Measurements from ENCODE around the gene PDK2.
"Not testable (repeated sequence)": the region's sequence is repeated elsewhere in the genome, so short reads cannot be mapped to it uniquely, and the experiment has no call there.

The PDK2 gene

DNA sequence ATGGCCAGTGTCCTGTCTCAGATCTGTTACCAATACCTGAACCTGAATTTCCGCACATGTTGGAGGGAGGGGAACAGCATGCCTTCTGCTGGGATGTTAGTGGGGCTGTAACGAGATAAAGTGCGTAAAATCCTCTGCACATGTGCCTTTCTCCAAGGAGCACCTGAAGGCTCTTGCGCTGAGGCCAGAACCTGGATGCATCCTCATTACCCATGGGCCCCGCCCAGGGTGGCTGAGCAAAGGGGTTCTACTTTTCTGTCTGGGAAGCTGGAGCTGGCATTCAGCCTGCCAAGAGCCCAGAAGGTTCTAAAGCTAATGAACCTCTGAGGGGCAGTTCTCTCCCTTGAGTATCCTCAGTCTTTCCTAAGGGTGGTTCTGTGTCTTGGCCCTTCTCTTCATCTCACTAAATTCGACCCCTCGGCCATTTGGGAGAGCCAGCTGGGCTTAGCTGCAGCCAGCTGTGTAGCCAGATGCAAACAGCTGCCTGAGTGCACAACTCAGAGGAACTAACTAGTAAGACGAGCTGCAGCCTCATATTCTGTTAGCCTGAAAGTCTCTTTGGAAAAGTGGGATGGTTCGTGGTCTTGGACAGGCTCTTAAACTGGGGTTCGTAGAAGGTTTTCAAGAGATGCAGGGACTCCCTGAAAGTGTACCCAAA is 36.7 kb upstream of the PDK2 start:
- DNase-seq (ENCODE audit: low read depth), result no peak

DNA sequence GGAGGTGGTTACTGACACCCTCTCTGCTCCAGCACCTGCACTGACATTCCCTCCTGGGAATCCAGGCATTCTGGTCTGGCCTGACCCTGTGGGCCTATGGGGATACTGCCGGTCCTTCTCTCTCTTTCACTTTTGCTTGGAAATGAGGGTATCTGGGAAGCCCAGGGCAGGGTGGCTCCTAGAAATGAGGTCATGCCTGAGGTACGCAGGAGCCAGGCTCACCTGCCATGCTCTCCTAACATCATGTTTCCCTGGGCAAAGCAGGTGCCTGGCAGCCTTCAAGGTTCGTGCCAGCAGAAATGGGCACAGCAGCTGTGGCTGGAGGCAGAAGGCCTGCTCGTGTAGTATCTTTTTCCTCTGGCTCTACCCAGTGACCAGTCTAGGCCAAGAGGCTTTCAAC is 35.9 kb upstream of the PDK2 start:
- no peak for DNase-seq (ENCODE audit: low read depth)

DNA sequence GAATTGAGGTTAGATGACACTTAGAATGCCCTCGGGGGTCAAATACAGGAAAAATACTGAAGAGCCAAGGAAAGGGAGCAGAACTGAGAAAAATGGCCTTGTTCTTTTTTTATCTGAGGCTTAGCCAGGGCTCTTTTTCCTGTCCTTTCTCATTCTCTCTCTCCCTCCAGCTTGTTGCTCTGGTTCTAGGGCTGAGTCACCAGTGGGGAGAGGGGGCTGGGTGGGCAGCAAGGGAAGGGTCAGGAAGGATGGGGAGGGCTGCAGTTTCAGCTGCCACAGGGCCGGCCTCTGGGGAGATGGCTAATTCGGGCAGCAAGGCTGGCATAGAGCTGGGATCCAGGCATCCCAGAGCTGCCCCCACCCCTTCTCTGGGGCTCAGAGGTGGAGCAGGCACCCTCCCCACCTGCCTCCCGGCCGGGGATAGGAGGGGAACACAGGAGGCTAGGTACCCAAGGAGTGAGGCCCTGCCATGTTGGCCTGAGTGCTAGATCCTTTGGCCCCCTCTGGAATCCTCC is 35.3 kb upstream of the PDK2 start:
- no peak for DNase-seq (ENCODE audit: low read depth)

DNA sequence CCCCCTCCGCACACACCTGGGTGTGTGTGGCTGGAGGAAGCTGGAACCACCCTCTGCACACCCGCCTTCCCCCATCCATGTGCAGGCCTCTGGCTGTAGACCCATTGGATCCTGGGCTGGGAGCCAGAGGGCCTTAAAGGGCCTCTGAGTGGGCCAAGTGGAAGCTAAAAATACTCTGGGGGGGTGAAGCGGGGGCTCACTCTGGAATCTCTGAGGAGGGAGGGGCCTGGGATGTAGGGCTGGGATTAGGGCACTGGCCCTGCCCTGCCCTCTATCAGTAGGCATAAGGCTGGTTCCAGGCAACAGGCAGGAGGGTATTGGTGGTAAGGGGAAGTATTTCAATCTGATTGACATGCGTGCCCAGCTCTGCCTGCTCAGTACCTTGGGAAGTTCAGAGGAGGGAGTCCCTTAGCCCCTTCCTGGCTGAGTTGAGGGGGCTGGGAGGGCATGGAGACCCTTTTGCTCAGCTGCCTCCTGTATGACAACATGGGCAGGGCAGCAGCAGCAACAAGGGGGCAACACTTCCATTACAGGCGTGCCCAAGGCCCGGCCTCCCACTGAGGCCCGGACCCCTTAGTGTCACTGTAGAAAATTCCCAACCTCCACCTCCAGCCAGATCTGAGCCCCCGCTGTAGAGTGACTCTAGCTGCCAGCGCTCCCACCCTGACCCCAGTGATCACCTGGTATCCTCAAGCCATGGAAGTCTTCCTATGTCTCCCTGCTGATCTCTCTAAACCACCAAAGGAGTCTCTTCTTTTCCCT is 34.0 kb upstream of the PDK2 start:
- DNase-seq (ENCODE audit: low read depth), result no peak

DNA sequence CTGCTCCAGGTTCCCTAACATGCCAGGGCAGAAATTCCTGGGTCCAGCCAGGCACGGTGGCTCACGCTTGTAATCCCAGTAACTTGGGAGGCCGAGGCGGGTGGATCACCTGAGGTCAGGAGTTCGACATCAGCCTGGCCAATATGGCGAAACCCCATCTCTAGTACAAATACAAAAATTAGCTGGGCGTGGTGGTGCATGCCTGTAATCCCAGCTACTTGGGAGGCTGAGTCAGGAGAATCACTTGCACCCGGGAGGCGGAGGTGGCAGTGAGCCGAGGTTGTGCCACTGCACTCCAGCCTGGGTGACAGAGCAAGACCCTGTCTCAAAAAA is 33.5 kb upstream of the PDK2 start:
- DNase-seq (ENCODE audit: low read depth), result not testable (repeated sequence)

DNA sequence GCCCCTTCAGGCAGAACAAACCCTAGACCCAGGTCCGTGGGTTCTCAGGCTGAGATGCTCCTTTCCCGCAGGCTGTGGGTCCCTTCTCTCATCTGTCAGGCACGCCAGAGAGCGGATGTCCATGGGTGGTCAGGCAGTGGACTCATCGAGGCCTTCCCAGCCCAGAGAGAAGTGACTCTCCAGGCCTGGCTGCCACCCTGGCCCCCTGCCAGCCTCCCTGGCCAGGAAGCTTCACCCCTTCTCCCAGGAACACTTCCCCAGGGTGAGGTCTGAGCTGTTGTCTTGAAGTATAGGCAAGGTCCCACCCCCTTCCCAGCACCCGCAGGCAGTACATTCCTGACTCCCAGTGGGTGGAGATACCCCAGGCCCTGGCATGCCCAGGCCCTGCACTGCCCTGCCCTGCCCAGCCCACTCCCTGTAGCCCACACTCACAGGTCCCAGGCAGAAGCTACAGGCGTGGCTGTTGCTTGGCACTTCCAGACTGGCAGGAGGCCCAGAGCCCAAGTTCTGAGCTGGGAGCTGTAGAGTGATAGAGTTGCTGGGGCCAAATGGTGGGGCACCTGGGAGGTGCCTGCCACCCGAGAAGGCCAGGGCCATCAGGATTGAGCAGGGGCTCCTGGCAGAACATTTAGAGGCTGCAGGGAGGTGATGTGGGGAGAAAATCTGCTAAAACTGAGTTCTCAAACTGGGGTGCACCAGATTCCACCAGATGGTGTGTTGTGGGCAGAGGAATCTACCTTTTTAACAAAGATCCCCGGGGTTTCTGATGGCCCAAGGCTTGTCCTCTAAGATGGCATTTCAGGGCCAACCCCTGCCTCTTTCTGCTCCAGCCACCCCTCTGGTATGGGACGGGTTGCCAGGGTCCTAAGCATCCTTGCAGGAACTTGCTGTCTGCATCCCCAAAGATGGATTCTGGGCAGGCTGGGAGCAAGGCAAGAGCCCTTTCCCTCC is 32.6 kb upstream of the PDK2 start:
- no peak for DNase-seq (ENCODE audit: low read depth)

DNA sequence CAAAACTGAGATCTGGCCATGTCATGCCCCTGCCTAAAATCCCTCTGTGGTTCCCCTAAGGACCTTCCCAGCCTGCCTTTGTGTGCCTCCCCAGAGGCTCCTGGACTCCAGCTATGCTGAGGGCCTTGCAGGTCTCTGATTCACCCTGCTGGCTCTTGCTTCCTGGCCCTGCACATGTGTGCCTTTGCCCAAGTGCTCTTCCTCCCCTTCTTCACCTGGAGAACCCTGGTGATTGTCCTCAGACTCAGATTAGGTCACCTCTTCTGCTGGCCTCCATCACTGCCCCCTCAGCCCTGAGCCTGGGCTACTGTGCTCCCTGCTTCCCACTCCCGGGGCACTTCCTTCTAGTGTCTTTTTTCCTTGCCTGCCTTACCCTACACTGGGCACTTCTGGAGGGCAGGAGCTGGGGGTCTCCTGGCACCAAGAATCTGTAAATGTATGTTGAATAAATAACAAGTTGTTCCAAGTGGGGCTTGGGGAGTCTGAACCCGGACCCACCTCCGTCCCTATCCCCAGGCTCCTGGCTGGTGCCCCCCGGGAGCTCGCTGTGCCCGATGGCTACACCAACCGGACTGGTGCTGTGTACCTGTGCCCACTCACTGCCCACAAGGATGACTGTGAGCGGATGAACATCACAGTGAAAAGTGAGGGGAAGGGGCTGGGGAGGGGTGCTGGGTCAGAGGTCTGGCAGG is 31.4 kb upstream of the PDK2 start:
- no peak for DNase-seq (ENCODE audit: low read depth)

DNA sequence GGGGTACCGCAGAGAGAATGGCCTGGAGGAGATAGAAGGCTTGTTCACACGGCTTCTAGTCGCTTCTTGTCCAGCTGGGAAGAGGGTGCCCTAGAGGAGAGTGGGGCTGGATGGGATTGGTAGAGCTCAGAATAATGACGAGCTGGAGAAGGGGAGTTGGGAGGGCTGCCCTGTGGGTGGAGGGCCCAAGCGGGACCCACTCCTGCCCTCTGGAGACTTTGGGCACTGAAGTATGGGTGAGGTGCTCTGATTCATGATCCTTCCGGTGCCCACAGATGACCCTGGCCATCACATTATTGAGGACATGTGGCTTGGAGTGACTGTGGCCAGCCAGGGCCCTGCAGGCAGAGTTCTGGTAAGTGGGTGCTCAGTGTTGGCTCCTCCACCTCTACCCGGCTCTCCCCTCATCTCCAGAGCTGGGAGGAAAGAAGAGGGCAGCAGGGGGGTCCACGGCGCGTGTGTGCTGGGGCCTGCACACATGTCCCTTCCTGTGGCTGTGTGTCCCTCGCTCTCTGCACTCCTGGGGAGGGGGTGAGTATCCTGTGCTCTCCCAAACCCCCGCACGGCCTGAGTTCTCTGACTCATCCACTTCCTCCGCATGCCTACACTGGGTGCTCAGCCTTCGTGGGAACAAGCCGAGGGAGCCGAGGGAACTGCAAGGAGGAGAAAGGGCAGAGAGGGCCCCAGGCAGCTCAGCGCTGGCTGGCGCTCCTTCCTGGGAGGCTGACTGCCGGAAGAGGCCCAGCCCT is 30.7 kb upstream of the PDK2 start:
- DNase-seq (ENCODE audit: low read depth), result no peak

DNA sequence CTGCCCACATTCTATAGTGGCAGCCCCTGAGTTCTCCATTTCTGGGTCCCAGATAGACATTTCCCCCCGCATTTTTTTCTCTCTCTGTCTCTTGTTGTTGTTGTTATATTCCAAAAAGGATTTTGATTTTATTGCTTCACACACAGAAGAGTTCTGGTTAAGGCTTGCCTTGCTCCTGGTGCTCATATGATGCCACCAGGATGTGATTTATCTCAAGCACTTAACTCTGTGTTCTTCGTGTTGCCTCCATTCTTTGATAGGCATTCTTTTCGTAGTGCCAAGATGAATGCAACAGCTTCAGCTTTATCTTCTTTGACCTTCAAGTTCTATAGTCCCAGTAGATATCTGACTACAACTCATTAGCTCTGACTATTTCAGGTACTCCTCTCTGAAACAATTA is 30.1 kb upstream of the PDK2 start:
- DNase-seq (ENCODE audit: low read depth), result no peak

DNA sequence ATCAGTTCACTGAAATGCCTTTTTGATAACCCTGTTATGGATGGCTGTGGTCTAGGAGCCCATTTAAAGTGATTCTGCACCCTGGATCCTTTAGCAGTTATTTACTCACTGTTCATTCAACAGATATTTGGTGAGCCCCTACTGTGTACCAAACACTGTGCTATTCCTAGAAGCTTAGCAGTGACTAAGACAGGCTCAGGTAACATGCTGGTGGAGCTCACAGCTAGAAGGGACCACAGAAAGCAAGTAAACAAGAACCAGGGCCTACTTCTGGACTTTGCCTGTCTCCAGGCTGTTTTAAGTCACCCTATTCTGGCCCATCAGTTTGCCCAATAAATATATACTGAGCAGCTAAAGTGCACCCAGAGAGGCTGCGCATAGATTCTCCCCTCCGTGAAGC is 28.2 kb upstream of the PDK2 start:
- DNase-seq (ENCODE audit: low read depth), result no peak

DNA sequence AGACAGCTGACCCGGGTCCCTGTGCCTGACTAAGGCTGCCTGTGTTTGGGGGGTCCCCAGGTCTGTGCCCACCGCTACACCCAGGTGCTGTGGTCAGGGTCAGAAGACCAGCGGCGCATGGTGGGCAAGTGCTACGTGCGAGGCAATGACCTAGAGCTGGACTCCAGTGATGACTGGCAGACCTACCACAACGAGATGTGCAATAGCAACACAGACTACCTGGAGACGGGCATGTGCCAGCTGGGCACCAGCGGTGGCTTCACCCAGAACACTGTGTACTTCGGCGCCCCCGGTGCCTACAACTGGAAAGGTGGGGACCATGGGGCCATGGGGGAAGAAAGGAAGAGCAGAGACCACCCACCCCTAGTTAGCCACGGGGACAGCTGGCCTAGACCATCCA is 27.2 kb upstream of the PDK2 start:
- DNase-seq (ENCODE audit: low read depth), result no peak

DNA sequence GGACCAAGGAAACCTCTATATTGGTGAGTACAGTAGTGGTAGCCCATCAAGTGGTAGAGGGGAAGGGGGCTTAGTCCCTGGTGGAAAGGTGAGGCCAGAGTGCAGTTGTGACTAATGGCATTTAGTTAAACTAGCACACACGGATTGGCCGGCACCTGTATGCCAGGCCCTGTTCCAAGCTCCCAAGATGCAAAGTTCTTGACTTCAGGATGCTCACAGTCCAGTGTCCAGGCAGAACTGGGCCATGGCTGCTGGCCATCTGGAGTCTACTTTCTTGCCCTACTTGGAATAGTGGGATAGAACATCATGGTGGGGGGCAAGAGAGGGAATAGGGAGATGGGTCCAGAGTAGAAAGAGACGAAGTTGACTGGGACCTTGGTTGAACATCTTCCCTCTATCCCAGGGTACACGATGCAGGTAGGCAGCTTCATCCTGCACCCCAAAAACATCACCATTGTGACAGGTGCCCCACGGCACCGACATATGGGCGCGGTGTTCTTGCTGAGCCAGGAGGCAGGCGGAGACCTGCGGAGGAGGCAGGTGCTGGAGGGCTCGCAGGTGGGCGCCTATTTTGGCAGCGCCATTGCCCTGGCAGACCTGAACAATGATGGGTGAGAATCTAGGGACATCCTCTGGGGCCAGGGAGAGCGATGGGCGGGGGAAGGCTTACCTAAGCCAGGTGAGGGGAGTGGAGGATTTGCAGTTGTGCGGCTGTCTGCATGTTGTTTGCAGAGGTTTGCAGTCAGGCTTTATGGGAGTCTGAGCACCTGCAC is 24.1 kb upstream of the PDK2 start:
- DNase-seq (ENCODE audit: low read depth), result no peak

DNA sequence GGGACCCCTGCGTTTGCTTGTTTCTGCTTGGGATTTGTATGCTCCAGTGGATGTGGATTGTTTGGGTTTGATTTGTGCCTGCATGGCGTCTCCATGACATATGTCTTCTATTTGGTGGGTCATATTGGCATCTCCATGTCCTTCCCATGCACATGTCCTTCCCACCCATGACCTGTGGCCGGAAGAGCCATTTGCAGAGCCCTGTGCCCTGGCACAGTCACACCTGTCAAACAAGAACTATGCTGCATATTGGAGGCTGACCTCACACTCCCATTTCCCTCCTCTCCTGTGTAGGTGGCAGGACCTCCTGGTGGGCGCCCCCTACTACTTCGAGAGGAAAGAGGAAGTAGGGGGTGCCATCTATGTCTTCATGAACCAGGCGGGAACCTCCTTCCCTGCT is 23.5 kb upstream of the PDK2 start:
- no peak for DNase-seq (ENCODE audit: low read depth)

DNA sequence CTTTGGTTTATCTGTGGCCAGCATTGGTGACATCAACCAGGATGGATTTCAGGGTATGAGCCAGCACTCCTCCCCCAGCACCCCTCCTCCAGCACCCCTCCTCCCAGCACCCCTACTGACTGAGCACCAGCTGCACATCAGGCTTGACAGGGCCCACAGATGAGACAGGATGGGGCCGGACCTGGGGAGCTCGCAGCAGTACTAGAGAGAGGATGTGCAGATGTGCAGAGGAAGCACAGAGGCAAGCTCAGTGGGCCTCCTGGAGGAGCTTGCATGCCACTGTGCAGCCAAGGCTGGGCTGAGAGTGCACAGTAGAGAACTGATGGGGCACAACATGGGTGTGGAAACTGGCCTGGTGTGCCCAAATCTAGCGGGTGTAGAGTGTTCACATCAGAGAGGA is 23.0 kb upstream of the PDK2 start:
- DNase-seq (ENCODE audit: low read depth), result no peak

DNA sequence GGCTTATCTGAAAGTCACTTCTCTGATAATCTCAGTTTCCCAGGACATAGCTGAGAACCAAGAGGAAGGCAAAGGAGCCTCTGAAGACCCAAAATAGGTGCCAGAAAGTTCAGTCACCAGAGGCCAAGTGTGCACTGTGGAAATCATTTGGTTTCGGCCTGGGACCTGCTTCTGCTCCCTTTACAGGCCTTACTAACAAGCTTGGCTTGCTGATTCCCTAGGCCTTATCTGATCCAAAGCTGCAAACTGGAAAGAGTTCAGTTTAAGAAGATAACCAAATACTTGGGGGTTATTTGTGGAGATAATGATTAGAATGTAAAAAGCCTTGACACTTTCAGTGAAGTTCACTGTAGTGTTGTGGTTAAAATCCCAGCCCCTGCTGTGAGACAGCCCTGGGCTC is 22.2 kb upstream of the PDK2 start:
- DNase-seq (ENCODE audit: low read depth), result no peak

DNA sequence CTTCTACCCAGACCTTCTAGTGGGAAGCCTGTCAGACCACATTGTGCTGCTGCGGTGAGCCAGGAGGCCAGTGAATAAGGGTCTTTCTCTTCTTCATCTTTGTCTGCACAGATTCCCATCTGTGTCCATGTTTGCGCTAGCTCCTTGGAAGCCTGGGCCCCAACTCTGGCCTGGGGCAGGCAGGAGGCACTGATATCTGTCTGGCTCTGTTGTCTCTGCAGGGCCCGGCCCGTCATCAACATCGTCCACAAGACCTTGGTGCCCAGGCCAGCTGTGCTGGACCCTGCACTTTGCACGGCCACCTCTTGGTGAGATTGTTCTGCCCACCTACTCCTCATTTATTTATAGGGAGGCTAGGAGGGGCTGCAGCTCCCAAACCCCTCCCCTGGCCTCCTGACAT is 20.9 kb upstream of the PDK2 start:
- no peak for DNase-seq (ENCODE audit: low read depth)

DNA sequence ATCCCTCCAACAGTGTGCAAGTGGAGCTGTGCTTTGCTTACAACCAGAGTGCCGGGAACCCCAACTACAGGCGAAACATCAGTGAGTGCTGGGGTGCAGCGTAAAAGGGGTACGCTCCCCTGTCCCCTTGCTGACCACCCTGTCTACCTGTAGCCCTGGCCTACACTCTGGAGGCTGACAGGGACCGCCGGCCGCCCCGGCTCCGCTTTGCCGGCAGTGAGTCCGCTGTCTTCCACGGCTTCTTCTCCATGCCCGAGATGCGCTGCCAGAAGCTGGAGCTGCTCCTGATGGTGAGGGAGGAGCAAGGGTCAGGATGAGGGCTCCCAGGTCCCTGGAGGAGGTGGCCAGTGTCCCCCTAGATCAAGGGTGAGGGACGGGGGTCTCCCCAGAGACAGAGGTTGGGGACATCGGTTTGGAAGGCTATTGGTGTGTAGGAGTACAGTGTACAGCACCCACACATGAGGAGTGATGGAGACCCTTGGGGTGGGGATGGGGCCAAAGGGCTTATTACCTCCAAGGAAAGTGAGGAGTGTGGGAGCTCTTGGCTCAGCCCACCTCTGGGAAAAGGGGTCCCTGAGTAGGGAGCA is 19.6 kb upstream of the PDK2 start:
- DNase-seq (ENCODE audit: low read depth), result no peak

DNA sequence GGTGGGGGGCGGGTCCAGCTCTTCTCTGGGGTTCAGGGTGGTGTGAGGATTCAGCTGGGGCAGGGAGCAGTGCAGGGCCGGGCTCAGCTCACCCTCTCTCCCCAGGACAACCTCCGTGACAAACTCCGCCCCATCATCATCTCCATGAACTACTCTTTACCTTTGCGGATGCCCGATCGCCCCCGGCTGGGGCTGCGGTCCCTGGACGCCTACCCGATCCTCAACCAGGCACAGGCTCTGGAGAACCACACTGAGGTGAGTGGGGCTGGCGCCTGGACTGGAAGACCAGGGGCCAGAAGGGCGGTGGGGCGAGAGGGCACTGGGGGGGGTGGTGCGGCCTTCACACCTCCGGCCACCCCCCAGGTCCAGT is 18.9 kb upstream of the PDK2 start:
- no peak for DNase-seq (ENCODE audit: low read depth)

DNA sequence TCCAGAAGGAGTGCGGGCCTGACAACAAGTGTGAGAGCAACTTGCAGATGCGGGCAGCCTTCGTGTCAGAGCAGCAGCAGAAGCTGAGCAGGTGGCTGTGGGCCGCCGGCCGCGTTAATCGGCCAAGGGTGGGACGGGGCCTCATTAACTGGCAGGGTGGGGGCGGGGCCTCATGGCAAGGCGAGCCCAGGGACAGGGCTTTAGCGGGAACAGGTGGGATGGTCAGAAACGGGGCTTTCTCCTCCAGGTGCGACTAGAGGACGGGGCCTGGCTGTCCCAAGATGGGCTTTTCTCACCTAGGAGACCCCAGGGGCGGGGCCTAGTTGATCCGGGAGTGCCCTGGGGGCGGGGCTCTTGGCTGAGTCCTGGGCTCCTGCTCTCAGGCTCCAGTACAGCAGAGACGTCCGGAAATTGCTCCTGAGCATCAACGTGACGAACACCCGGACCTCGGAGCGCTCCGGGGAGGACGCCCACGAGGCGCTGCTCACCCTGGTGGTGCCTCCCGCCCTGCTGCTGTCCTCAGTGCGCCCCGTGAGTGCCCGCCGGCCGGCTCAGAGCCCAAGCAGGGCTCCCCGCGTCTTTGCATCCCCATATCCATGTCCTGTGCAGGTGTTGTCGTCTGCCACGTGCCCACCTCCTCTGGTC is 18.4 kb upstream of the PDK2 start:
- DNase-seq (ENCODE audit: low read depth), result no peak

DNA sequence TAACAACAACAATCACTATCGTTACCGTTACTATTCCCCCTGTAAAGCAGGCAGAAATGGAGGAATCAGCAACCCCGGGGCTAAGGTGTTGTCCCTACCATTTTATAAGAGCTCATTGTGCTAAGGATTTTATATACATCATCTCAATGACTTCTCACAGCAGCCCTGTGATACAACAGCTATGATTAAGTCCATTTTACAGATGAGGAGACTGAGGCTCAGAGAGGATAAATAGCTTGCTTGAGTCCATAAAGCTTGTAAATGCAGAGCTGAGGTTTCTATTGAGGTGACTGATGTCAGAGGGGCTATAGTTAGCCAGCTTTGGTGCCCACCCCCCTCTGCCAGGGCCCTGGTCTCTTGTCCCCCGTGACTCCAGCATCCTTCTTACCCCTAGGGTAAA is 16.7 kb upstream of the PDK2 start:
- no peak for DNase-seq (ENCODE audit: low read depth)
